ENCODE measurements around the gene PRR36.
"Not testable (repeated sequence)": the region's sequence is repeated elsewhere in the genome, so short reads cannot be mapped to it uniquely, and the experiment has no call there.

The PRR36 gene

GRCh38 chr19:7870571-7871436, 3.4 kb downstream of the PRR36 start:
- DNase-seq, result no peak

GRCh38 chr19:7869910-7870511, 4.2 kb downstream of the PRR36 start:
- peak; percentile 36 for DNase-seq

GRCh38 chr19:7869453-7869909, 4.7 kb downstream of the PRR36 start:
- peak; percentile 78 for DNase-seq

GRCh38 chr19:7868671-7869452, 5.3 kb downstream of the PRR36 start:
- DNase-seq, result peak; percentile 73

- DNase-seq, result no peak
Measured at GRCh38 chr19:7868326-7868670, 5.9 kb downstream of the PRR36 start.

GRCh38 chr19:7867092-7867844, 6.9 kb downstream of the PRR36 start:
- DNase-seq, result no peak

- no peak for DNase-seq
Measured at GRCh38 chr19:7866399-7867091, 7.6 kb downstream of the PRR36 start.

GRCh38 chr19:7865262-7865911, 8.8 kb downstream of the PRR36 start:
- no peak for DNase-seq

- DNase-seq, result no peak
Measured at GRCh38 chr19:7864690-7865074, 9.5 kb downstream of the PRR36 start.

GRCh38 chr19:7863971-7864689, 10.1 kb downstream of the PRR36 start:
- no peak for DNase-seq

GRCh38 chr19:7863157-7863970, 10.8 kb downstream of the PRR36 start:
- no peak for DNase-seq

GRCh38 chr19:7862413-7862951, 11.7 kb downstream of the PRR36 start:
- DNase-seq, result peak; percentile 62

GRCh38 chr19:7861619-7862412, 12.4 kb downstream of the PRR36 start:
- DNase-seq, result no peak

- DNase-seq, result no peak
Measured at GRCh38 chr19:7860714-7861618, 13.2 kb downstream of the PRR36 start.

- DNase-seq, result no peak
Measured at GRCh38 chr19:7859831-7860713, 14.1 kb downstream of the PRR36 start.

GRCh38 chr19:7859087-7859486, 15.1 kb downstream of the PRR36 start:
- DNase-seq, result not testable (repeated sequence)

Data from activated CD4-positive, alpha-beta T cell treated with anti-CD3 and anti-CD28 coated beads for 1 hour (primary cell).